ENCODE results near the gene PRDM16. TPM values are rescaled to one million over a fixed set of nuclear protein-coding genes. Genes with fewer than 3 reads are reported as not detected.
A peak's percentile ranks its signal among the peaks of the same experiment; 100 is the strongest.

The PRDM16 gene
- total RNA-seq, 4 donors from 2014 or later: 0.08 to 0.19 (median 0.12) TPM

DNA sequence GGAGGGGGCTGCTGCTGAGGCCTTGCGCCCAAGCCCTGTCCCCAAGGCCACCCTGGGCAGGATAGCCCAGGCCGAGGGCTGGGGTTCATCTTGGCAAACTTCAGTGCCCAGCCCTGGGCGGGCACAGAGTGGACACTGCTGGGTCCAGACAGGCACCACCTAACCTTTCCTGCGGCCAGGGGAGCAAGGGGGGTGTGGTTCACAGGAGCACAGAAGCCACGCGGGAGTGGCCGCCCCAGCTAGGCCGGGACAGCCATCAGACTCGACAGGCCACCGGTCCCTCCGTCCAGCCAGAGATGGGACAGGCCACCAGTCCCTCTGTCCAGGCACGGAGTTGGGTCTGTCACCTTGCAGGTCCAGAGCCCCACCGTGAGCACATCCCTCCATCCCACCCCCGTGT lies 414.4 kb downstream of the PRDM16 start:
- Histone ChIP-seq H3K9me3 (peaks cover 0 to 5% (median 0%) of the 10 kb centered on the region in 3 donors), H3K27ac (peak overlapping the region; percentile 5 to 80 (median 74)), H3K36me3 (peaks cover 0 to 2% (median 0%) of the 10 kb centered on the region in 3 donors), H3K27me3 (peaks cover 0 to 5% (median 0%) of the 10 kb centered on the region in 4 donors), H3K4me3 (no peak overlapping the region), H3K4me1 (peaks cover 14 to 36% (median 18%) of the 10 kb centered on the region in 3 donors)
- TF ChIP-seq POLR2A (IDR thresholded peaks at IDR 0.05): no peak
- TF ChIP-seq, protein P1, sequence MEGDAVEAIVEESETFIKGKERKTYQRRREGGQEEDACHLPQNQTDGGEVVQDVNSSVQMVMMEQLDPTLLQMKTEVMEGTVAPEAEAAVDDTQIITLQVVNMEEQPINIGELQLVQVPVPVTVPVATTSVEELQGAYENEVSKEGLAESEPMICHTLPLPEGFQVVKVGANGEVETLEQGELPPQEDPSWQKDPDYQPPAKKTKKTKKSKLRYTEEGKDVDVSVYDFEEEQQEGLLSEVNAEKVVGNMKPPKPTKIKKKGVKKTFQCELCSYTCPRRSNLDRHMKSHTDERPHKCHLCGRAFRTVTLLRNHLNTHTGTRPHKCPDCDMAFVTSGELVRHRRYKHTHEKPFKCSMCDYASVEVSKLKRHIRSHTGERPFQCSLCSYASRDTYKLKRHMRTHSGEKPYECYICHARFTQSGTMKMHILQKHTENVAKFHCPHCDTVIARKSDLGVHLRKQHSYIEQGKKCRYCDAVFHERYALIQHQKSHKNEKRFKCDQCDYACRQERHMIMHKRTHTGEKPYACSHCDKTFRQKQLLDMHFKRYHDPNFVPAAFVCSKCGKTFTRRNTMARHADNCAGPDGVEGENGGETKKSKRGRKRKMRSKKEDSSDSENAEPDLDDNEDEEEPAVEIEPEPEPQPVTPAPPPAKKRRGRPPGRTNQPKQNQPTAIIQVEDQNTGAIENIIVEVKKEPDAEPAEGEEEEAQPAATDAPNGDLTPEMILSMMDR (IDR thresholded peaks at IDR 0.05): no peak
- DNase-seq: no peak
- intact Hi-C loops (cut with DNase I): no loop called here
- 68 to 78% methylated on average over 5 to 10 of the region's 14 CpGs for WGBS, 2 donors

DNA sequence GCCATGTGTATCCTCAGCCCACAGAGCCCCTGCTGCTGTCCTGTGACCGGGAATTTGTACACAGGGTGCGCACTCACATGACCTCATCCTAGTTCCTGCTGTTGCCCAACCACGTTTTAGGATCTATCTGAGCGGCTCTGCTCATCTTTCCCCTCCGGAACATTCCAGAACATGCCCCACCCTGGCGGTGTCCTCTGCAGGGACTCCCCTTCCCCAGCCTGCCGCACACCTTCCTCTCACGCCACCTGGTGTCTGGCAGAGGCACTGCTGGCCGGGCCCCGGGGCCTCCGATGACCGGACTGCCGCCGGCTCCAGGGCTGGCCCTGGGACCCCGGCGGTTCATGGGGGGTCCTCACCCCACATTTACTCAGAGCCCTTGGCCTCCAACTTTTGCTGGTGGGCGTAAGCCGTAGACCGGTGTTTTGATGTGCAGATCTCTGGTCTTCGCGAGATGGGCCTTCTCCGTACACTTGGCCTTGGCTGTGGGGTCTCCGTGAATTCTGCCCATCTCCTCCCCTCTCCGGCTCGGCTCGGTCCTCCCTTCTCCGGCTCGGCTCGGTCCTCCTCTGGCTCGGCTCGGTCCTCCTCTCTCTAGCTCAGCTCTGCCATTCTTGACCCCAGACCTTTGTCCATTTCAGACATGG lies 414.9 kb downstream of the PRDM16 start:
- no peak overlapping the region for H3K4me3 ChIP-seq
- TF ChIP-seq POLR2A (IDR thresholded peaks at IDR 0.05): no peak
- TF ChIP-seq, protein P1 (IDR thresholded peaks at IDR 0.05): peak; percentile 66 to 94 (median 83)
- WGBS, 2 donors: 50 to 61% methylated on average over 24 to 29 of the region's 31 CpGs
- DNase-seq: no peak
- peak overlapping the region in 1 of 4 donors; percentile 76 for H3K27ac ChIP-seq
- H3K4me1 ChIP-seq: peaks cover 14 to 36% (median 18%) of the 10 kb centered on the region in 3 donors
- H3K9me3 ChIP-seq: peaks cover 0 to 10% (median 0%) of the 10 kb centered on the region in 3 donors
- H3K27me3 ChIP-seq: peaks cover 0 to 5% (median 0%) of the 10 kb centered on the region in 4 donors
- peaks cover 0 to 4% (median 0%) of the 10 kb centered on the region in 3 donors for H3K36me3 ChIP-seq
- intact Hi-C loops (cut with DNase I): no loop called here

DNA sequence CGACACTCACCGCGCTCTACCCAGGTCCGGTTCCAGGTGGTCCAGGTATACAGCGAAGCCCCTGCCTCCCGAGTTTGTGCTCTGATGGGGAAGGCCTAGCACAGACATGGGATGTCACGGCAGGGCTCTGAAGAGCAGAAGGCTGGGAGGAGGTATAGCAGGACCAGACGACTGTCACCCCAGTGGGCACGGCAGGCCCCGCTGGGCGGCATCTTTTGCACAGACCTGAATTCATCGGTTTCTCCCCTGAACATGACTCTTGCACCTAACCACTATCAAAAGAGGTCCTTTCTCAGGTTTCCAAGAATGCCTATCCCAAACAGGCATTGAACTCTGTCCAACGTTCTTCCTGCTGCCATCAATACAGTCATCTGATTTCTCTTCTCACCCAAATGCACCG lies 416.0 kb downstream of the PRDM16 start:
- H3K27ac ChIP-seq: no peak overlapping the region
- H3K4me1 ChIP-seq: peaks cover 14 to 36% (median 18%) of the 10 kb centered on the region in 3 donors
- intact Hi-C loops (cut with DNase I): no loop called here
- TF ChIP-seq POLR2A (IDR thresholded peaks at IDR 0.05): no peak
- TF ChIP-seq, protein P1 (IDR thresholded peaks at IDR 0.05): no peak
- WGBS, 2 donors: 91 to 94% methylated on average over 11 to 14 of the region's 14 CpGs
- H3K4me3 ChIP-seq: no peak overlapping the region
- H3K9me3 ChIP-seq: peaks cover 0 to 11% (median 0%) of the 10 kb centered on the region in 3 donors
- DNase-seq: no peak
- peaks cover 0 to 15% (median 0%) of the 10 kb centered on the region in 3 donors for H3K36me3 ChIP-seq
- peaks cover 0 to 5% (median 0%) of the 10 kb centered on the region in 4 donors for H3K27me3 ChIP-seq

Other genes starting within 250 kb of the PRDM16 start
- not detected for gene ACTRT2, start 47.7 kb upstream of the PRDM16 start, total RNA-seq